ENCODE measurements around the gene KANK3.
"Not testable (repeated sequence)": the region's sequence is repeated elsewhere in the genome, so short reads cannot be mapped to it uniquely, and the experiment has no call there.

Gene KANK3
- total RNA-seq: 2.5 to 3.2 reads per million in 2 donors

- peak; percentile 82 to 96 (median 90) for DNase-seq
Measured at GRCh38 chr19:8342684-8343482, at the start of gene KANK3. KANK3 (minus strand) TSS chr19:8343262; CDS start chr19:8337828, 5,434 bp downstream.

GRCh38 chr19:8392017-8392591 is 49.0 kb upstream of the KANK3 start:
- DNase-seq: no peak

- no peak for DNase-seq
Measured at GRCh38 chr19:8391198-8392016, 48.3 kb upstream of the KANK3 start.

- peak; percentile 84 to 88 (median 87) for DNase-seq
Measured at GRCh38 chr19:8390617-8390981, 47.5 kb upstream of the KANK3 start.

GRCh38 chr19:8389891-8390616 is 47.0 kb upstream of the KANK3 start, which contains the start of gene RAB11B:
RAB11B (plus strand) TSS chr19:8390360; CDS start chr19:8390417, 57 bp downstream.
- DNase-seq: peak; percentile 88 to 100 (median 98)

GRCh38 chr19:8388612-8388958 is 45.5 kb upstream of the KANK3 start:
- no peak for DNase-seq

- DNase-seq: no peak
Measured at GRCh38 chr19:8387688-8388611, 44.9 kb upstream of the KANK3 start.

- no peak for DNase-seq
Measured at GRCh38 chr19:8386990-8387389, 43.9 kb upstream of the KANK3 start.

- DNase-seq: not testable (repeated sequence)
Measured at GRCh38 chr19:8386419-8386818, 43.4 kb upstream of the KANK3 start.

GRCh38 chr19:8385566-8385965 is 42.5 kb upstream of the KANK3 start:
- not testable (repeated sequence) for DNase-seq

GRCh38 chr19:8385103-8385502 is 42.0 kb upstream of the KANK3 start:
- not testable (repeated sequence) for DNase-seq

- not testable (repeated sequence) for DNase-seq
Measured at GRCh38 chr19:8384569-8384968, 41.5 kb upstream of the KANK3 start.

GRCh38 chr19:8379156-8379891 is 36.3 kb upstream of the KANK3 start:
- DNase-seq: not testable (repeated sequence)

GRCh38 chr19:8377598-8377997 is 34.5 kb upstream of the KANK3 start:
- DNase-seq: no peak

GRCh38 chr19:8376373-8376974 is 33.4 kb upstream of the KANK3 start:
- not testable (repeated sequence) for DNase-seq

- DNase-seq: not testable (repeated sequence)
Measured at GRCh38 chr19:8375766-8376165, 32.7 kb upstream of the KANK3 start.

- DNase-seq: no peak
Measured at GRCh38 chr19:8373867-8374813, 31.1 kb upstream of the KANK3 start.

- DNase-seq: no peak
Measured at GRCh38 chr19:8371011-8371804, 28.1 kb upstream of the KANK3 start.
